CD4-positive, alpha-beta T cell treated with Interleukin-6 at 100 ng/mL for 8 hours (primary cell): ENCODE measurements around the gene IGFBP5.

Experiments
- DNase-seq: peaks from one replicate; pipeline ENCODE4 v3.0.0-alpha.2; 2020; ENCODE audit warnings: mixed read lengths, low spot score

The IGFBP5 gene

GRCh38 chr2:216695401-216695821 is at the start of gene IGFBP5:
TSS of gene IGFBP5 (minus strand) at chr2:216695549. CDS start at chr2:216694775, 774 bp downstream.
- no peak for DNase-seq

- DNase-seq: no peak
Measured at GRCh38 chr2:216743781-216744180, 48.4 kb upstream of the IGFBP5 start.

- DNase-seq: no peak
Measured at GRCh38 chr2:216742411-216742810, 47.1 kb upstream of the IGFBP5 start.

- DNase-seq: no peak
Measured at GRCh38 chr2:216741223-216741593, 45.9 kb upstream of the IGFBP5 start.

- DNase-seq: no peak
Measured at GRCh38 chr2:216740557-216741222, 45.3 kb upstream of the IGFBP5 start.

- no peak for DNase-seq
Measured at GRCh38 chr2:216739035-216739434, 43.7 kb upstream of the IGFBP5 start.

DNA sequence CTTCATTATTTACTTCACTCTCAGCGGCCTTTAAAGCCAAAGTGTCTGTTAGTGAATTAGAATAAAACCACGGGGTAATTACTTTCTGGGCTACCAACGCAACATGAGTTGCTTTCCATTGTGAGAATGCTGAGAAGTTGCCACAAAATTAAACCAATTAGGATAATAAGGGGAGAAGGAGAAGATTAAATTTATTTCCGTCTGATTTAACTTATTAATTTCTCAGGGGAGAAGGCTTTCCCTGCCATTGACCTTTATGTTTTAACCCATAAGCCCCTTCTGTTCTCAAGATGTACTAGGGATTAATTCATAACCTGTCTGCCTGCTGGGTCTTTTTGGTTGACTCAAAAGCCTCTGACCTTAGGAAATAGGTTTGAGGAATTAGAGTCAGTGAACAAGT is 42.3 kb upstream of the IGFBP5 start:
- no peak for DNase-seq

GRCh38 chr2:216736326-216736725 is 41.0 kb upstream of the IGFBP5 start:
- no peak for DNase-seq

DNA sequence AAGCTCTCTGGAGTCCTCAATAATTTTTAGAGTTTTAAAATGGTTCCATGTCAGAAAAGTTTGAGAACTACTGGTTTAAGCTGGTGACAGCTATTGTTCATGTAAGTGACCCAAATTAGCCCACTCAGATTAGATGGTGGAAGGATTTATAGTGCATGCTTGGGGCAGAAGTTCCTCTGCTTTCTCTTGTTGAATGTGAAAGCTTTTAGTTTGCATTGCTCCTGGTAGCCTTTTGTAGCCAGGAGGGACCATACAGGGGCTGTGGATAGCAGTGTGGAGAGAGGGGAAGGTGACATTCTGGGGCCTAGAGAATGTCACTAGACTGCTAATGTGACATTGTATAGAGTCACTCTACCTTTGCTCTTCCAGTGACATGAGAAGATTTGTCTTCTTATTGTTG is 40.3 kb upstream of the IGFBP5 start:
- DNase-seq: no peak

- DNase-seq: no peak
Measured at GRCh38 chr2:216735086-216735485, 39.7 kb upstream of the IGFBP5 start.

DNA sequence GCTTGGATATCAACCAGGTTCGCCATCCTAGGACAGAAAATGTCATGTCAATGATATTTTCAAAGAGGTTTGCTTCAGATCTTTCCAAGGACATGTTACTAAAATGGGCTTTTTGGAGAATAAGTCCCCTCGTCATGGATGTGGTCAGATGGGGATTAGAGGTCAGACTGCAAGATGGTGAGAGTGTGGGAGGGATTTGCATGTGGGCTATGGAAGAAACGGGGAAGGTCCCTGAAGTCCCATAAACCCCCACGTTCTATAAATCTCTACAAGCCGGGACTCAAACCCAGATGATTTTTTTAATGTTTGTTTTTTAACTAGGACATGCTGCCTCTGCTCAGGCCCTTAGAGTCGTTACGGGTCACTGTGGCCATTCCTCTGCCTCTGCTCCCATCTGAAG is 37.7 kb upstream of the IGFBP5 start:
- DNase-seq: no peak

DNA sequence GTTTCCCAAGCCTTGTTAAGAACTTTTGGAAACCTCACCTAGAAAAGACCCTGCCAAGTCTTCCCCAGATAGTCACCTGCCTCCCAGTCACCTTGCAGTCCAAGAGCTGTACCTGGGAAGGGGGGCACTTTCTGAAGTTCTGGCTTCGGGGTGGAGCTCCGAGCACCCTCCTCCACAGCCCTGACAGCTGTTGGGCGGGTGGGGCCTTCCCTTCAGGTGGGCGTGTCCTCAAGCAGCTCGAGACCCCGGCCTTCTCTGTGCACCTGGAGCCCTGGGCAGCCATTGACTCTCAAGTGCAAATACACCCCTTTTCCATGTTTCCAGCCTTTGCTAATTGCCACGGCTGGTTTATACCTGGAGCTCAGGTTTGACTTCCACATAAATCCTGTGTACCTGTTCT is 37.0 kb upstream of the IGFBP5 start:
- no peak for DNase-seq

DNA sequence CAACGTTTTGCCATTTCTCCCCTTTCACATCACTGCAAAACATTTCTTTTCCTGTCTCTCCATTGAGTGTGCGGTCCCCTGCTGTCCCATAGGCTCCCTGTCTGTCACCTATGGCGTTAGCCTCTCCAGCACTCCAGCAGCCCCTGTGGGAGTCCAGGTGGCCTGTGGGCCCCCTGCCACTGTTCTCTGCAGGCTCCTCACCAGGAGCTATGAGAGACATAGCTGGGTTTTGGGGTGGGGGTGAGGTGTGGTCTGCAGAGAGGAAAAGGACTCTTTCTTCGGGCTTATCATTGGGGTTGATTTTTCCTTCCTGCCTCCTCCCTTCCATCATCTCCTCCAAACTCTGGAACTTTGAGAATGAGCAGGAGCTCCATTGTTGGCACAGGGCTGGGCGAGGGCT is 36.1 kb upstream of the IGFBP5 start:
- DNase-seq: no peak

- DNase-seq: no peak
Measured at GRCh38 chr2:216730871-216731270, 35.5 kb upstream of the IGFBP5 start.

- no peak for DNase-seq
Measured at GRCh38 chr2:216727346-216728122, 32.2 kb upstream of the IGFBP5 start.

DNA sequence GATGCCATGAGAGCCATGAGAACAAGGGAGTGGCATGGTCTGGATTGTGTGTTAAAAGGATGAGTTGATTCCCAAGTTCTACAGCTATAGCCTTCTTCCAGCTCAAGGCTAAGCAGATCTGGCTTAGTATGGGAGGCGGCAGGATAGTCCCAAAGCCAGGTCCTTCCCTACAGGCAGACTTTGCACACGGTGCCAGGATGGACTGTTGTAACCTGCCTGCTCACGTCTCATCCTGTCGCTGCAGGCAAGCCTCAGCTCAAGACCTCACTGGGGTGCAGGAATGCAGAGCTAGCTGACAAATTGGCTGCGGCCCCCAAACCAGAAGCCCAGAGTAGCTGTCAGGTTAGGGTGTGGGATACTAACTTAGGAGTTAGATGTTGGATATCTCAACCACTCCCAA is 28.8 kb upstream of the IGFBP5 start:
- DNase-seq: no peak

DNA sequence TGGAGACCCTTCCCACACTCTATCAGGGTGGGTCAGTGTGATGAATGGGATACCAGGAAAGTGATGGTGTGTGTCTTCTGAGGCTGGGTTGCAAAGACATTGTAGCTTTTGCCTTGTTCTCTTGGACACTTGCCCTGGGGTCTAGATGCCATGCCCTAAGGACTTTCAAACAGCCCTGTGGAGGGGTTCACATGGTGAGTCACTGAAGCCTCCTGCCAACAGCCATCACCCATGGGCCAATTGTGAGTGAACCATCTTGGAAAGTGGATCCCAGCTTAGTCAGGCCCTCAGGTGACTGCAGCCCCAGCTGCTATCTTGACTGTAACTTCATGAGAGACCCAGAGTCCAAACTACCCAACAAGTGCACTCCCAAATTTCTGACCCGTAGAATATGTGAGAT is 25.8 kb upstream of the IGFBP5 start:
- no peak for DNase-seq

GRCh38 chr2:216720722-216721121 is 25.4 kb upstream of the IGFBP5 start:
- DNase-seq: no peak

GRCh38 chr2:216717907-216718615 is 22.7 kb upstream of the IGFBP5 start:
- DNase-seq: no peak

DNA sequence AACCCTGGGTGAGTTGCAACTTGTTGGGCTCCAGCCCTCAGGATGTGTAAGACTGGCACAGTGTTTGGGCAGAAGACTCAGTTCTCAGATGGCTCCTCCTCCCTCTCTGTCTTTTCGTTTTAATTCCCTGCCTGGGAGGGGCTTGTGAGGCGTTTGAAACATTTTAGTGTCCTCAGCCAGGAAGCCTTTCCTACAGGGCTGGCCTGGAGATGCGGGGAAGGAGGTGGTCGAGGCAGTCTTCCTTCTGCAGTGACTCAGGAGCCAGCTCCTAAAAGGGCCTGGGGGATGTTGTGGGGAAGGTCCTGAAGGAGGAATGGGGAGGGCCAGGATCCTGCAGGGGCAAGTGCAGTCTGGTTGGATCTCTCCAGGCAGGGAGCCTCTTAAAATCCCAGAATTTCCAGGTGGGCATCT is 22.1 kb upstream of the IGFBP5 start:
- DNase-seq: no peak

DNA sequence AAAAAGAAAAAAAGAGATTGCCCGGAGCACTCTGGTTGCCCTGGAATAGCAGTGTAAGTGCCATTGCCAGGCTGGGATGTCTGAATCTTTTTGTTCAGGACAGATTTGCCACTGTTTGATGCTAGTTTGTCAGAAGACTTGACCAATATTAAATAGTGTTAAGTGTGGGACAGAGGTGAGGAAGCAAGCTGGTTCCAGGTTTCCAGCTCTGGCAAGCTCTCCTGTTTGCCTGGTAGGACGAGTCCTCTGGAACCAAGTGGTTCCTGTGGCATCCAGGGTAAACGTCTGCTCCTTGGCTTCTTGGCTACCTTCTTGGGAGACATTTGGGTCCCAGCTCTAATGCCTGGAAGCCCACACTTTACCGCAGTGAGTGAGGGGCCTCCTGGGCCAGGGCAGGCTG is 20.8 kb upstream of the IGFBP5 start:
- DNase-seq: no peak

DNA sequence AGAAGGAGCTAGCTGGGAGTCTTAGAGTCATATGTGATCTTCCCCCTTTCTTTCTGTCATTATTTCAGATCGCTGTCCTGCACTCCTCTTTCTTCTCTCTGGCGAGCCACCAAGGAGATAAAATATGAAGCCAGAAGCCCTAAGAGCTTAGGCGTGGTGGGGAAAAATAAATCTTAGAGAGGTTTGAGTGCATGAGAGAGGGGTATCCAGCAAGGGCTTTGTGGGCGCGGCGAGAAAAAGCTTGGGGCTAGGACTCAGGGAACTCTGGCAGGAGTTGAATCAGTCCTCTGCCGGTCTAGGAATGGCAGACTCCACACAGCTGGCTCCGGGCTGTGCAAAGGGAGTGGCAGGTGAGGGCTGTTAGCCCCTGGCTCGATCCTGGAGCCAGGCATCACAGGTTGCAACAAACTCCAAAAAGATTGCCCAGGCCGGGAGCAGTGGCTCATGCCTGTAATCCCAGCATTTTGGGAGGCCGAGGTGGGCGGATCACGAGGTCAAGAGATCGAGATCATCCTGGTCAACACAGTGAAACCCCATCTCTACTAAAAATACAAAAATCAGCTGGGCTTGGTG is 20.1 kb upstream of the IGFBP5 start:
- DNase-seq: no peak

DNA sequence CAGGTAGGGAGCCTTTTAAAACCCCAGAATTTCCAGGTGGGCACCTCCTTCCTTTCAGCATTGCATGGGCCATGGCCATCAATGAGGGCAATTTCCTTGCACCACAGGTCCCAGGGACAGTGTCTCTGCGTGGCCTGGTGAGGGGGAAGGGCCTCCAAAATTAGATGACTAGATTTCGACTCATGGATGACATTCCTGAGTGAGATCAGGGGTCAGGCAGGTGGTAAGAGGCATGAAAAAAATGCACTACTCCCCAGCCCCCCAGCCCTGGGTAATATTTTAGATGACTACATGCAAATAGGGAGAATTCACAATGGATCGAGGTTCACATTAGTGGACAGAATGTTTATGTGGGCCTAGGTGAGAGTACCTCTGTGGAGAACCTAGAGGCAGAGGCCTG is 19.0 kb upstream of the IGFBP5 start:
- DNase-seq: no peak
